ENCODE results near the gene POGZ. TPM values are rescaled to one million over a fixed set of nuclear protein-coding genes. Genes with fewer than 3 reads are reported as not detected.

Gene POGZ
- total and polyA plus RNA-seq, 2 experiments from 2014 or later = 12.9 to 36.3 TPM

- WGBS (ENCODE audit: low lambda C conversion rate, missing lambda C conversion rate) = 51% methylated on average over 5 of the region's 5 CpGs
- no peak overlapping the region for H2AFZ ChIP-seq
- peaks cover 5% of the 10 kb centered on the region for H3K4me1 ChIP-seq (ENCODE audit: insufficient read depth)
Measured at GRCh38 chr1:151491641-151492040, 32.3 kb upstream of the POGZ start.

GRCh38 chr1:151486557-151486956 lies 27.3 kb upstream of the POGZ start:
- Histone ChIP-seq H3K36me3 (replicated peaks; ENCODE audit: insufficient read depth, low read depth) (no peaks in the 10 kb centered on the region), H2AFZ (no peak overlapping the region), H3K4me3 (no peak overlapping the region), H3K4me1 (ENCODE audit: insufficient read depth) (no peaks in the 10 kb centered on the region), H3K79me2 (no peaks in the 10 kb centered on the region), H3K9me3 (ENCODE audit: low read depth) (no peaks in the 10 kb centered on the region), H3K27me3 (no peaks in the 10 kb centered on the region), H4K20me1 (ENCODE audit: insufficient read depth, poor library complexity, severe bottlenecking) (no peaks in the 10 kb centered on the region), H3K4me2 (no peak overlapping the region), H3K27ac (no peak overlapping the region), H3K9me2 (replicated peaks; ENCODE audit: insufficient read depth) (no peaks in the 10 kb centered on the region)
- no peak for DNase-seq (ENCODE audit: low spot score)
- TF ChIP-seq EZH2phosphoT487 (IDR thresholded peaks at IDR 0.05; ENCODE audit: low read depth, severe bottlenecking, unreplicated experiment) (no peak), CTCF (IDR thresholded peaks at IDR 0.05; ENCODE audit: poor library complexity) (no peak), EZH2 (IDR thresholded peaks at IDR 0.05; ENCODE audit: borderline replicate concordance) (no peak)
- WGBS (ENCODE audit: low lambda C conversion rate, missing lambda C conversion rate) = 76% methylated on average over 1 of the region's 1 CpG

More at GRCh38 chr1:151491641-151492040, 32.3 kb upstream of the POGZ start:
- H3K4me2 ChIP-seq = no peak overlapping the region
- H3K79me2 ChIP-seq = no peaks in the 10 kb centered on the region
- no peak for DNase-seq (ENCODE audit: low spot score)
- H3K36me3 ChIP-seq (replicated peaks; ENCODE audit: insufficient read depth, low read depth) = no peaks in the 10 kb centered on the region
- H3K27ac ChIP-seq = no peak overlapping the region
- H3K9me2 ChIP-seq (replicated peaks; ENCODE audit: insufficient read depth) = no peaks in the 10 kb centered on the region
- no peak for TF ChIP-seq EZH2 (IDR thresholded peaks at IDR 0.05; ENCODE audit: borderline replicate concordance)
- no peak for TF ChIP-seq EZH2phosphoT487 (IDR thresholded peaks at IDR 0.05; ENCODE audit: low read depth, severe bottlenecking, unreplicated experiment)
- TF ChIP-seq CTCF (IDR thresholded peaks at IDR 0.05; ENCODE audit: poor library complexity) = no peak
- no peaks in the 10 kb centered on the region for H4K20me1 ChIP-seq (ENCODE audit: insufficient read depth, poor library complexity, severe bottlenecking)
- no peaks in the 10 kb centered on the region for H3K9me3 ChIP-seq (ENCODE audit: low read depth)
- no peaks in the 10 kb centered on the region for H3K27me3 ChIP-seq
- H3K4me3 ChIP-seq = no peak overlapping the region

GRCh38 chr1:151485685-151486255 lies 26.5 kb upstream of the POGZ start:
- no peaks in the 10 kb centered on the region for H3K36me3 ChIP-seq (replicated peaks; ENCODE audit: insufficient read depth, low read depth)
- no peak overlapping the region for H3K27ac ChIP-seq
- no peaks in the 10 kb centered on the region for H3K27me3 ChIP-seq
- TF ChIP-seq EZH2phosphoT487 (IDR thresholded peaks at IDR 0.05; ENCODE audit: low read depth, severe bottlenecking, unreplicated experiment) (no peak), EZH2 (IDR thresholded peaks at IDR 0.05; ENCODE audit: borderline replicate concordance) (no peak), CTCF (IDR thresholded peaks at IDR 0.05; ENCODE audit: poor library complexity) (no peak)
- H3K9me2 ChIP-seq (replicated peaks; ENCODE audit: insufficient read depth) = no peaks in the 10 kb centered on the region
- no peaks in the 10 kb centered on the region for H3K4me1 ChIP-seq (ENCODE audit: insufficient read depth)
- DNase-seq (ENCODE audit: low spot score) = no peak
- WGBS (ENCODE audit: low lambda C conversion rate, missing lambda C conversion rate) = 68% methylated on average over 5 of the region's 5 CpGs
- no peak overlapping the region for H3K4me2 ChIP-seq
- H4K20me1 ChIP-seq (ENCODE audit: insufficient read depth, poor library complexity, severe bottlenecking) = no peaks in the 10 kb centered on the region
- no peaks in the 10 kb centered on the region for H3K79me2 ChIP-seq
- H3K4me3 ChIP-seq = no peak overlapping the region
- no peaks in the 10 kb centered on the region for H3K9me3 ChIP-seq (ENCODE audit: low read depth)
- H2AFZ ChIP-seq = no peak overlapping the region

All from hepatocyte (in vitro differentiated cells).